Measurements from ENCODE around the gene SLCO4A1. TPM values are rescaled to one million over a fixed set of nuclear protein-coding genes. Genes with fewer than 3 reads are reported as not detected.
A peak's percentile ranks its signal among the peaks of the same experiment; 100 is the strongest.

Gene SLCO4A1
- total and polyA plus RNA-seq, 9 of the 15 experiments (the other 6 are each of a cell fraction or from before 2014, with no cell fraction given) = 1.6 to 21.9 (median 12.8) TPM

DNA sequence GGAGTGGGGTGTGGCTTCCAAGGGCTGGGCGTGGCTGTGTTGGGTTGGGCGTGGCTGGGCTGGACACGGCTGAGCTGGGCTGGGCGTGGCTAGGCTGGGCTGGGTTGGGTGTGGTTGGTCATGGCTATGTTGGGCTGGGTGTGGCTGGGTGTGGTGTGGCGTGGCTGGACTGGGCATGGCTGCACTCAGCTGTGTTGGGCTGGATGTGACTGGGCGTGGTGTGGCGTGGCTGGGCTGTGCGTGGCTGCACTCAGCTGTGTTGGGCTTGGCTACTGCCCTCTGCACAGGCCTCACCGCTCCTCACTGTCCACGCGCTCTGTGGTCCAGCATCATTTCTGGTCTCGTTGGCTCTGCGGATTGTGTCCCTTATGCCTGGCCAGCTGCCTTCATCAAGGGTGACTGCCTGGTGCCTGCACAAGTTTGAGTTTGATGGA, 43.5 kb upstream of the SLCO4A1 start (continued):
- TF ChIP-seq, protein P1, sequence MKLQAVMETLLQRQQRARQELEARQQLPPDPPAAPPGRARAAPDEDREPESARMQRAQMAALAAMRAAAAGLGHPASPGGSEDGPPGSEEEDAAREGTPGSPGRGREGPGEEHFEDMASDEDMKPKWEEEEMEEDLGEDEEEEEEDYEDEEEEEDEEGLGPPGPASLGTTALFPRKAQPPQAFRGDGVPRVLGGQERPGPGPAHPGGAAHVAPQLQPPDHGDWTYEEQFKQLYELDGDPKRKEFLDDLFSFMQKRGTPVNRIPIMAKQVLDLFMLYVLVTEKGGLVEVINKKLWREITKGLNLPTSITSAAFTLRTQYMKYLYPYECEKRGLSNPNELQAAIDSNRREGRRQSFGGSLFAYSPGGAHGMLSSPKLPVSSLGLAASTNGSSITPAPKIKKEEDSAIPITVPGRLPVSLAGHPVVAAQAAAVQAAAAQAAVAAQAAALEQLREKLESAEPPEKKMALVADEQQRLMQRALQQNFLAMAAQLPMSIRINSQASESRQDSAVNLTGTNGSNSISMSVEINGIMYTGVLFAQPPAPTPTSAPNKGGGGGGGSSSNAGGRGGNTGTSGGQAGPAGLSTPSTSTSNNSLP (IDR thresholded peaks at IDR 0.05; ENCODE audit: borderline replicate concordance, low read depth, low read length) = no peak
- TF ChIP-seq, protein P2, sequence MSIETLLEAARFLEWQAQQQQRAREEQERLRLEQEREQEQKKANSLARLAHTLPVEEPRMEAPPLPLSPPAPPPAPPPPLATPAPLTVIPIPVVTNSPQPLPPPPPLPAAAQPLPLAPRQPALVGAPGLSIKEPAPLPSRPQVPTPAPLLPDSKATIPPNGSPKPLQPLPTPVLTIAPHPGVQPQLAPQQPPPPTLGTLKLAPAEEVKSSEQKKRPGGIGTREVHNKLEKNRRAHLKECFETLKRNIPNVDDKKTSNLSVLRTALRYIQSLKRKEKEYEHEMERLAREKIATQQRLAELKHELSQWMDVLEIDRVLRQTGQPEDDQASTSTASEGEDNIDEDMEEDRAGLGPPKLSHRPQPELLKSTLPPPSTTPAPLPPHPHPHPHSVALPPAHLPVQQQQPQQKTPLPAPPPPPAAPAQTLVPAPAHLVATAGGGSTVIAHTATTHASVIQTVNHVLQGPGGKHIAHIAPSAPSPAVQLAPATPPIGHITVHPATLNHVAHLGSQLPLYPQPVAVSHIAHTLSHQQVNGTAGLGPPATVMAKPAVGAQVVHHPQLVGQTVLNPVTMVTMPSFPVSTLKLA (conservative IDR thresholded peaks at IDR 0.05) = peak in 1 of 2 experiments; percentile 84; a peak in 3 of 4 replicates
- TF ChIP-seq EP400 (IDR thresholded peaks at IDR 0.05) = no peak
- TF ChIP-seq, protein P3, sequence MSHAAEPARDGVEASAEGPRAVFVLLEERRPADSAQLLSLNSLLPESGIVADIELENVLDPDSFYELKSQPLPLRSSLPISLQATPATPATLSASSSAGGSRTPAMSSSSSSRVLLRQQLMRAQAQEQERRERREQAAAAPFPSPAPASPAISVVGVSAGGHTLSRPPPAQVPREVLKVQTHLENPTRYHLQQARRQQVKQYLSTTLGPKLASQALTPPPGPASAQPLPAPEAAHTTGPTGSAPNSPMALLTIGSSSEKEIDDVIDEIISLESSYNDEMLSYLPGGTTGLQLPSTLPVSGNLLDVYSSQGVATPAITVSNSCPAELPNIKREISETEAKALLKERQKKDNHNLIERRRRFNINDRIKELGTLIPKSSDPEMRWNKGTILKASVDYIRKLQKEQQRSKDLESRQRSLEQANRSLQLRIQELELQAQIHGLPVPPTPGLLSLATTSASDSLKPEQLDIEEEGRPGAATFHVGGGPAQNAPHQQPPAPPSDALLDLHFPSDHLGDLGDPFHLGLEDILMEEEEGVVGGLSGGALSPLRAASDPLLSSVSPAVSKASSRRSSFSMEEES (CRISPR knock-in tag; IDR thresholded peaks at IDR 0.05) = no peak
- TF ChIP-seq SMARCA5 (IDR thresholded peaks at IDR 0.05) = 0 out of 2 replicates have a peak, but pooled peaks have one; percentile 29
- no peak for TF ChIP-seq ZNF134 (CRISPR knock-in tag; conservative IDR thresholded peaks at IDR 0.05)
- TF ChIP-seq, protein P4, sequence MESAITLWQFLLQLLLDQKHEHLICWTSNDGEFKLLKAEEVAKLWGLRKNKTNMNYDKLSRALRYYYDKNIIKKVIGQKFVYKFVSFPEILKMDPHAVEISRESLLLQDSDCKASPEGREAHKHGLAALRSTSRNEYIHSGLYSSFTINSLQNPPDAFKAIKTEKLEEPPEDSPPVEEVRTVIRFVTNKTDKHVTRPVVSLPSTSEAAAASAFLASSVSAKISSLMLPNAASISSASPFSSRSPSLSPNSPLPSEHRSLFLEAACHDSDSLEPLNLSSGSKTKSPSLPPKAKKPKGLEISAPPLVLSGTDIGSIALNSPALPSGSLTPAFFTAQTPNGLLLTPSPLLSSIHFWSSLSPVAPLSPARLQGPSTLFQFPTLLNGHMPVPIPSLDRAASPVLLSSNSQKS (CRISPR knock-in tag; IDR thresholded peaks at IDR 0.05) = no peak
- TF ChIP-seq, protein P5, sequence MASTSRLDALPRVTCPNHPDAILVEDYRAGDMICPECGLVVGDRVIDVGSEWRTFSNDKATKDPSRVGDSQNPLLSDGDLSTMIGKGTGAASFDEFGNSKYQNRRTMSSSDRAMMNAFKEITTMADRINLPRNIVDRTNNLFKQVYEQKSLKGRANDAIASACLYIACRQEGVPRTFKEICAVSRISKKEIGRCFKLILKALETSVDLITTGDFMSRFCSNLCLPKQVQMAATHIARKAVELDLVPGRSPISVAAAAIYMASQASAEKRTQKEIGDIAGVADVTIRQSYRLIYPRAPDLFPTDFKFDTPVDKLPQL (IDR thresholded peaks at IDR 0.05; ENCODE audit: extremely low read depth, insufficient read length) = no peak
- TF ChIP-seq ZFP30 (CRISPR knock-in tag; IDR thresholded peaks at IDR 0.05; ENCODE audit: borderline replicate concordance) = no peak
- peak; percentile 68 to 76 for TF ChIP-seq NRF1 (conservative IDR thresholded peaks at IDR 0.05 in 1 of 2, IDR thresholded peaks at IDR 0.05 in 1 of 2)
- peak; percentile 99 for TF ChIP-seq CTBP1 (IDR thresholded peaks at IDR 0.05; ENCODE audit: borderline replicate concordance)
- no peak for TF ChIP-seq TCF7L2 (IDR thresholded peaks at IDR 0.05; ENCODE audit: low read depth, low read length)
- TF ChIP-seq, protein P6, sequence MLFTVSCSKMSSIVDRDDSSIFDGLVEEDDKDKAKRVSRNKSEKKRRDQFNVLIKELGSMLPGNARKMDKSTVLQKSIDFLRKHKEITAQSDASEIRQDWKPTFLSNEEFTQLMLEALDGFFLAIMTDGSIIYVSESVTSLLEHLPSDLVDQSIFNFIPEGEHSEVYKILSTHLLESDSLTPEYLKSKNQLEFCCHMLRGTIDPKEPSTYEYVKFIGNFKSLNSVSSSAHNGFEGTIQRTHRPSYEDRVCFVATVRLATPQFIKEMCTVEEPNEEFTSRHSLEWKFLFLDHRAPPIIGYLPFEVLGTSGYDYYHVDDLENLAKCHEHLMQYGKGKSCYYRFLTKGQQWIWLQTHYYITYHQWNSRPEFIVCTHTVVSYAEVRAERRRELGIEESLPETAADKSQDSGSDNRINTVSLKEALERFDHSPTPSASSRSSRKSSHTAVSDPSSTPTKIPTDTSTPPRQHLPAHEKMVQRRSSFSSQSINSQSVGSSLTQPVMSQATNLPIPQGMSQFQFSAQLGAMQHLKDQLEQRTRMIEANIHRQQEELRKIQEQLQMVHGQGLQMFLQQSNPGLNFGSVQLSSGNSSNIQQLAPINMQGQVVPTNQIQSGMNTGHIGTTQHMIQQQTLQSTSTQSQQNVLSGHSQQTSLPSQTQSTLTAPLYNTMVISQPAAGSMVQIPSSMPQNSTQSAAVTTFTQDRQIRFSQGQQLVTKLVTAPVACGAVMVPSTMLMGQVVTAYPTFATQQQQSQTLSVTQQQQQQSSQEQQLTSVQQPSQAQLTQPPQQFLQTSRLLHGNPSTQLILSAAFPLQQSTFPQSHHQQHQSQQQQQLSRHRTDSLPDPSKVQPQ (CRISPR knock-in tag; IDR thresholded peaks at IDR 0.05; ENCODE audit: borderline replicate concordance) = no peak
- TF ChIP-seq HMGN3 (IDR thresholded peaks at IDR 0.05; ENCODE audit: borderline replicate concordance, extremely low read depth, insufficient read length, low read depth, low read length) = peak; percentile 88

Data from K562 (cell line).